Coronary artery (tissue), 2 donors: ENCODE results near the gene PMF1.

Source experiments
- DNase-seq: peaks from one replicate; pipeline ENCODE4 v3.0.0-alpha.2; 2017; ENCODE audit warnings: low spot score
- H3K27ac ChIP-seq, 2 donors: fragments of 200-600 bp; sonication (generic); one replicate each; pipeline ENCODE4 v1.5.1; 2016 to 2019
- H3K4me3 ChIP-seq: fragments of 200-600 bp; sonication (generic); 2 replicates; pipeline ENCODE4 v1.5.1; 2016; ENCODE audit warnings: mild to moderate bottlenecking, moderate library complexity
- CTCF ChIP-seq: fragments of 200-600 bp; sonication (generic); IDR thresholded peaks from one replicate; pipeline ENCODE4 v1.5.1; 2019; ENCODE audit warnings: antibody characterized with exemption

PMF1 gene

DNA sequence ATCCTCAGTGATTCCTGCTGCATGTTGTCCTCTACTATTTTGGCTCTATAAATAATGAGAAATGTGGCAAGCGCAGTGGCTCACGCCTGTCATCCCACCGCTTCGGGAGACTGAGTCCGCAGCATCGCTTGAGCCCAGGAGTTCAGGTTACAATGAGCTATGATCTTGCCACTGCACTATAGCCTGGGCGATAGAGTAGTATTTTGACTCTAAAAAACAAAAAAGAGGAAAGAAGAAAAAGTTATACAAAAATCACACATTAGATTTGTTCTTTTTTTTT lies 19.7 kb upstream of the PMF1 start:
- H3K27ac ChIP-seq, result peak overlapping the region in 1 of 2 donors; percentile 63
- no peak for DNase-seq
- H3K4me3 ChIP-seq, result peak overlapping the region; percentile 79
- TF ChIP-seq CTCF, result no peak

GRCh38 chr1:156193488-156194299 lies 19.1 kb upstream of the PMF1 start, which contains the start of gene SLC25A44:
TSS of gene SLC25A44 (plus strand) at chr1:156194104. CDS start at chr1:156199848, 5,744 bp downstream.
- DNase-seq, result peak; percentile 99
- H3K27ac ChIP-seq, result peak within 1 kb of the TSS; percentile 63 to 75
- H3K4me3 ChIP-seq, result peak within 1 kb of the TSS; percentile 79
- no peak for TF ChIP-seq CTCF

DNA sequence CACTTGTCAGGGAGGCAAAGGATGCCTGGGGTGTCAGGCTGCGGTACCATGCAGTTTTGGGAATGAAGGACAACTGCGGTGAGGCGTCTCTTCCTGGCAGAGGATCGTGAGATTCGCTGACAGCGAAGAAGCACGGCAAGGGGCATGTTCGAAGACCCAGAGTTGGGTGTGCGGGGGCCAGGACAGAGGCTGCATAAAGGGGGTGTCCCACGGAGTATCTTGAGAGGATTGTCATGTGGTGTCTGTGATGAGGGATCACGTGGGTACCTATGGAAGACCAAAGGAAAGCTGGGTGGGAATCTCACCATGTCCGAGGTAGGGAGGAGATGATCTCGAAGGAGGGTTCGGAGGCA lies 18.5 kb upstream of the PMF1 start:
- H3K4me3 ChIP-seq, result peak overlapping the region; percentile 79
- no peak for TF ChIP-seq CTCF
- DNase-seq, result no peak
- peak overlapping the region; percentile 63 to 75 for H3K27ac ChIP-seq

DNA sequence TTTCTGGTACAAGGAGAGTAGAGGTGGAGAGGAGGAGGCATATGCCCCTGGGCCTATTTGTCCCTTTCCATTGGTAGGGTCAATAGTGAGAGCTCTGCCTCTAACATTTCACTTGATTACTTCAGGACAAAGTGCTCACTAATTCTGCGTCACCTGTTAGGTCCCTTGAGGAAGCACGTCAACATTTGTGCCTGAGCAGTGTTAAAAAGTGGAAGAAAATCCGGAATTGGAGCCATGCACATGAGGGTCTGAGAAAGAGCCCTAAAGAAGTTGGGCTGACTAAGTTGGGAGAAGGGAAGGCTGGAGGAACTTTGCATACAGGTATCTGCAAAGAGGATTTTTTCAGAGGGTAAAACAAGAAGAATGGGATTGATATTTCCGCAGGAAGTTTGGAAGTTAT lies 17.0 kb upstream of the PMF1 start:
- Histone ChIP-seq H3K4me3 (no peak overlapping the region), H3K27ac (no peak overlapping the region)
- DNase-seq, result no peak
- no peak for TF ChIP-seq CTCF

- no peak overlapping the region for H3K27ac ChIP-seq
- no peak overlapping the region for H3K4me3 ChIP-seq
- no peak for DNase-seq
- no peak for TF ChIP-seq CTCF
Observed at GRCh38 chr1:156196445-156196844, 16.4 kb upstream of the PMF1 start.

DNA sequence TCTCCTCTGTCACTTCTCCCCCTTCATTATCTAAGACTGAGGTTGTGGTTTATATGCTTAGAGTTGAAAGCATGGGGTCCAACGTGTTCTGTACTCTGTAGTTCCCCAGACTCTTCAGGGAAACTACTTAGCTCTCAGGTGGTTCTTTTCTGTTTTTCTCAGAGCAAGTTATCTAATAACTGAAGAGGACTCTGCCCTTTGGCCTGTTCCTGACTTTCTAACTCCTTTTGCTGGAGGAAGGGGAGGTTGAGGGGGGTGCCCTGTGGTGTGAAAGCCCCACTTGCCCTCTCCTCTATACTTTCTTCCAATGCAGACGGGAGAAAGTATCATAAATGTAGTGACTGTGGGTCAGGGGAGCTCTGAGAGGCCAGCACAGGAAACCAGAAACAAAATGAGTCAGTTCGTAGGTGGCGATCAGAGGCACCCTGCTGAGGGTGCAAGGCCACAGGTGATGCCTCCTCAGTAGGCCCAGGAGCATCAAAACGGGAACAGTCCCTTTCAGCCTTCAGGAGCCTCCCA lies 13.9 kb upstream of the PMF1 start:
- Histone ChIP-seq H3K27ac (no peak overlapping the region), H3K4me3 (no peak overlapping the region)
- TF ChIP-seq CTCF, result no peak
- DNase-seq, result no peak

DNA sequence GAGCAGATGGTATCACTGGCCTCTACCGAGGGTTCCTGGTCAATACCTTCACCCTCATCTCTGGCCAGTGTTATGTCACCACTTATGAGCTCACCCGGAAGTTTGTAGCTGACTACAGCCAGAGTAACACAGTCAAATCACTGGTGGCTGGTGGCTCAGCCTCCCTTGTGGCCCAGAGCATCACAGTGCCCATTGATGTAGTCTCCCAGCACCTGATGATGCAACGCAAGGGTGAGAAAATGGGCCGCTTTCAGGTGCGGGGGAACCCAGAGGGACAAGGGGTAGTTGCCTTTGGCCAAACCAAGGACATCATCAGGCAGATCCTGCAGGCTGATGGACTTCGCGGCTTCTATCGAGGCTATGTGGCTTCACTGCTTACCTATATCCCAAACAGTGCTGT lies 12.8 kb upstream of the PMF1 start:
- no peak for DNase-seq
- H3K4me3 ChIP-seq, result no peak overlapping the region
- no peak overlapping the region for H3K27ac ChIP-seq
- TF ChIP-seq CTCF, result no peak
